Right atrium auricular region (tissue), 2 donors: ENCODE measurements around the gene HPCA. TPM values are rescaled to one million over a fixed set of nuclear protein-coding genes. Genes with fewer than 3 reads are reported as not detected.

ENCODE experiments used
- DNase-seq: peaks from one replicate; pipeline ENCODE4 v3.0.0-alpha.2; 2019; ENCODE audit warnings: low spot score
- H3K27ac ChIP-seq, 2 donors: fragments of 200-600 bp; sonication (generic); 1 replicate in 1 of 2; 2 replicates in 1 of 2; pipeline ENCODE4 v1.5.1; 2016 to 2019
- H3K27me3 ChIP-seq, 2 donors: fragments of 200-600 bp; sonication (generic); one replicate each; pipeline versions ENCODE4 v1.5.1 to v1.6.0; 2017 to 2019
- H3K36me3 ChIP-seq: fragments of 200-600 bp; sonication (generic); one replicate; pipeline ENCODE4 v1.5.1; 2016
- H3K4me1 ChIP-seq, 2 donors: fragments of 200-600 bp; sonication (generic); one replicate each; pipeline versions ENCODE4 v1.5.1 to v1.6.0; 2017 to 2019
- H3K4me3 ChIP-seq, 2 donors: fragments of 200-600 bp; sonication (generic); 1 replicate in 1 of 2; 2 replicates in 1 of 2; pipeline ENCODE4 v1.5.1; 2017 to 2019; ENCODE audit warnings: mild to moderate bottlenecking in 1 of 2, moderate library complexity in 1 of 2
- H3K9me3 ChIP-seq, 2 donors: fragments of 200-600 bp; sonication (generic); one replicate each; pipeline ENCODE4 v1.5.1; 2019
- CTCF ChIP-seq, 2 donors: fragments of 200-600 bp; sonication (generic); IDR thresholded peaks; one replicate each; pipeline ENCODE4 v1.5.1; 2019; ENCODE audit warnings: antibody characterized with exemption in 2 of 2
- total RNA-seq, 2 donors: library from RNA; depleted of rRNA; stranded (reverse); fragments of >200 nt; gene quantifications; one replicate each; pipeline ENCODE4 v1.1.0, GENCODE V29; 2016

Gene HPCA
- total RNA-seq, 2 donors from 2014 or later: not detected

GRCh38 chr1:32925403-32926162 lies 39.3 kb downstream of the HPCA start:
- H3K27ac ChIP-seq: no peak overlapping the region
- no peak for DNase-seq
- H3K27me3 ChIP-seq: no peaks in the 10 kb centered on the region
- no peaks in the 10 kb centered on the region for H3K9me3 ChIP-seq
- H3K4me1 ChIP-seq: peaks cover 0 to 23% of the 10 kb centered on the region in 2 donors
- H3K36me3 ChIP-seq: no peaks in the 10 kb centered on the region
- peak overlapping the region in 1 of 2 donors; percentile 11 for H3K4me3 ChIP-seq
- TF ChIP-seq CTCF (IDR thresholded peaks at IDR 0.05): no peak

GRCh38 chr1:32926562-32926961 lies 40.3 kb downstream of the HPCA start:
- no peak for TF ChIP-seq CTCF (IDR thresholded peaks at IDR 0.05)
- H3K27me3 ChIP-seq: no peaks in the 10 kb centered on the region
- peaks cover 0 to 15% of the 10 kb centered on the region in 2 donors for H3K4me1 ChIP-seq
- no peaks in the 10 kb centered on the region for H3K36me3 ChIP-seq
- no peak for DNase-seq
- H3K9me3 ChIP-seq: no peaks in the 10 kb centered on the region
- H3K4me3 ChIP-seq: no peak overlapping the region
- H3K27ac ChIP-seq: no peak overlapping the region

- no peak for TF ChIP-seq CTCF (IDR thresholded peaks at IDR 0.05)
- no peak for DNase-seq
- no peaks in the 10 kb centered on the region for H3K36me3 ChIP-seq
Observed at GRCh38 chr1:32927441-32927840, 41.1 kb downstream of the HPCA start.

GRCh38 chr1:32928285-32928684 lies 42.0 kb downstream of the HPCA start:
- H3K4me3 ChIP-seq: no peak overlapping the region
- TF ChIP-seq CTCF (IDR thresholded peaks at IDR 0.05): no peak
- DNase-seq: no peak

More at GRCh38 chr1:32927441-32927840, 41.1 kb downstream of the HPCA start:
- H3K9me3 ChIP-seq: no peaks in the 10 kb centered on the region
- peaks cover 0 to 15% of the 10 kb centered on the region in 2 donors for H3K4me1 ChIP-seq
- H3K27me3 ChIP-seq: no peaks in the 10 kb centered on the region
- H3K27ac ChIP-seq: no peak overlapping the region
- H3K4me3 ChIP-seq: no peak overlapping the region

GRCh38 chr1:32928715-32929114 lies 42.4 kb downstream of the HPCA start:
- H3K4me3 ChIP-seq: no peak overlapping the region
- no peak for TF ChIP-seq CTCF (IDR thresholded peaks at IDR 0.05)

More at GRCh38 chr1:32928285-32928684, 42.0 kb downstream of the HPCA start:
- H3K27ac ChIP-seq: no peak overlapping the region
- no peaks in the 10 kb centered on the region for H3K27me3 ChIP-seq
- H3K36me3 ChIP-seq: no peaks in the 10 kb centered on the region
- H3K9me3 ChIP-seq: no peaks in the 10 kb centered on the region
- H3K4me1 ChIP-seq: peaks cover 0 to 17% of the 10 kb centered on the region in 2 donors

More at GRCh38 chr1:32928715-32929114, 42.4 kb downstream of the HPCA start:
- H3K27me3 ChIP-seq: no peaks in the 10 kb centered on the region
- peaks cover 0 to 21% of the 10 kb centered on the region in 2 donors for H3K4me1 ChIP-seq
- no peaks in the 10 kb centered on the region for H3K36me3 ChIP-seq
- no peak overlapping the region for H3K27ac ChIP-seq
- H3K9me3 ChIP-seq: no peaks in the 10 kb centered on the region
- DNase-seq: no peak
